ENCODE results near the gene AEN.
"Not testable (repeated sequence)": the region's sequence is repeated elsewhere in the genome, so short reads cannot be mapped to it uniquely, and the experiment has no call there.

The AEN gene

DNA sequence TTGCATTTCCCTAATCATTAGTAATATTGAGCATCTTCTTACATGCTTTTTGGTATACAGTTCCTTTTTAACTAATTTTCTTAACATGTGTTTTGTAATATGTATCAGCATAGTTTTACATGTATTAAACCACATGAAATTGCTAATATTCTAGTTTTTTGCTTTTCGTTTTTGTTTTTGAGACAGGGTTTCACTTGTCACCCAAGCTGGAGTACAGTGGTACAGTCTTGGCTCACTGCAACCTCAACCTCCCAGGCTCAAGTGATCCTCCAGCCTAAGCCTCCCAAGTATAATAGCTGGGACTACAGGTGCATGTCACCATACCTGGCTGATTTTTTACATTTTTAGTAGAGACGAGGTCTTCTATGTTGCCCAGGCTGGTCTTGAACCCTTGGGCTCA lies 13.3 kb downstream of the AEN start:
- DNase-seq: no peak

DNA sequence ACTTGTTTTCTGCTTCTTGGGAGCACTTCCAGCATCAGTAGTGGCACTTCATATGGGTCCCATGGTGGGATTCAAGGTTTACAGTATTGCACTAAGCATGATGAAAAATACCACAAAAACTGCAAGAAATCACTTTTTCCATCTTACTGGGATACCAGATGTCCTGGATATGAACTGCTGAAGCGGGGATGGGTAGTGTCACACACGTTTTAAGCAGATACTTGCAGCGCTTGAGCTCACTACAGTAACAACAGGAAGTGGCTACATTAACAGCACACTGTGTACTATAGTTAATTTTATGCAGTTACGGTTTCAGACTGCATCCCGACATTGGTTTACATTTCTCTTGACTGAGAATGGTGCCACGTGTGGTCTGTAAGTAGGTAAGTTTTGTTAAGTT lies 14.2 kb downstream of the AEN start:
- no peak for DNase-seq

DNA sequence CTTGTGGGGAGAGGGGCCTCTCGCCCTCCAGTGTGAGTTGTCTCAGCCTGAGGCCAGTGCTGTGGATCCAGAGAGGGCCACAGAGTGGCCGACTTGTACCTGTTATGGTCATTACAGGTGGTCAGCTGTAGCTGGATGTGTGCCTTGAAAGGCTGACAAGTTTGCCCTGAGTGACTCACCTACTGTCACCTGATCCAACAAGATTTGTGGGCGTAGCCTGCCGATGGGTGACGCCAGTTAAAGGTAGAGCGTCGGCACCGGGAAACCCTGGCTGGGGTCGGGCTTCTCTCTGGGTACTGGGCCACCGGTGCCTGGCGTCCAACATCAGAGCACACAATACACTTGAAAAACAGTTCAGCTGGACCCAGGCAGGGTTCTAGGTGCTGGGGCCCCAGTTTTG lies 14.9 kb downstream of the AEN start:
- DNase-seq: no peak

DNA sequence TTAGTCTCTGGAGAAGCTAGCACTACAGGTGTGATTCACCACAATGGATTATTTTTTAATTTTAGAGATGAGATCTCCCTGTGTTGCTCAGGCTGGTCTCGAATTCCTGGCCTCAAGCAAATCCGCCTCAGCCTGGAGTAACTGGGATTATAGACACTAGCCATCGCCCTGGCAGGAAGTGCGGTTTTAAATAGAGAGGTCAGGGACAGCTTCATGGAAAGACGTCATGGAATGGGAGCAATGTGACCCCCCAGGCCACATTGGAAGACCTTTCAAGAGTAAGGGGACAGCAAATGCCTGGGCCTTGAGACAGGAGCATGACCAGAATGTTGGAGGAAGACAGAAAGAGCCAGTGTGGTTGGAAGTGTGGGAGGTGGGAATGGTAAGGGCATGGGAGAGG lies 15.5 kb downstream of the AEN start:
- no peak for DNase-seq

DNA sequence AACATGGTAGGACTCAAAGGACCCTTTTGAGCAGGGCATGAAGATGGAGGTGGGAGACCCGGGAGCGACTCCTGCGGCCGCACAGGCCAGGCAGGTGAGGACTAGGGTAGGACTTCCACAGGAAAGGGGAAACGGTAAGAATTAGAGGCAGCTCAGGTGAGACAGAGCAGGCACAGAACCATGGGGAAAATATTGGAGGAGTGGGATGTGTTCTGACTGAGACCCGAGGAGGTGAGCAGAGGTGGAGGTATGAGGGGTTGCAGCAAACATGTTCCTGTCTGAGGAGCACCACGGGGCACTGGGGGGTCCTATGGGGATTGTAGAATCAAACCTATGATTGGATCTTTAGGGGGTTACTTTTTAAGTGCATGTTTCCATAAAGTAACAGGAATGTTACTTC lies 16.3 kb downstream of the AEN start:
- DNase-seq: no peak

DNA sequence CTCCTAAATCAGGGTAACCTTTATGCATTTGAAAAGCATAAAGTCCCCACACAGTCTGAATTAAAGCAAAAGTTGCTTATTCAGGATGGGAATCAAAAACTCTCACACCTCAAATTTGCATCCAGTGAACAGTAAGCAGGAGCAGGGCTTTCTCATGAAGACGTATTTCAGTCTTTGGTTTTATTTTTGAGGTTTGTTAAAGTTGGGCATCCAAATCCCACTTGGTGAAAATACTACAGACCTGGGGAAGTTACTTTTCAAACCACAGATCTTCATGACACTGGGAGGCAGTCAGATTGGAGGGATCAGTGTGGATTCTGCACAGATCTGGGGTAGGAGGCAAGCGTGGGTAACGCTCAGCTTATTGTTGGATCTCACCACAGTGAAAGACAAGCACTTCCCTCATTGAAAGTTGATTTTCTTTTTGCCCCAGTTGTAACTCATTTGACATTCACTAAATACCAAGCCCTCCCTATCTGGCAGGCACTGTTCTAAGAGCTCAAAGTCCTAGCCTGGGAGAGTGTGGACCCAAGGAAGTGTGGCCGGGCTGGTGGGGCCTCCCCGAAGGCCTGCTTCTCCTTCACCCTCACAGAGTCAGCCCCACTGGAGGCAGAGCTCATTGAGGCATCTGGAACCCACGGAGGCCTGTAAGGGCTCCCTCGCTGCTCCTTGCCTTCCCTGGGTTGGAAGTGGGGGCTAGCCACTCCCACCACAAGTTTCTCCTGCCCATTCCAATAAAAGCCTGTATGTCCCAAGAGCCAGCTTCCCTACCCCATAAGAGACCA lies 16.9 kb downstream of the AEN start:
- no peak for DNase-seq

- DNase-seq: peak; percentile 58
Observed at GRCh38 chr15:88638626-88639372, 17.7 kb downstream of the AEN start, which contains the start of gene ISG20. Gene ISG20, plus strand, starts transcription at chr15:88639016. Its CDS starts 351 bp downstream, at chr15:88639367.

GRCh38 chr15:88641959-88642452 lies 20.9 kb downstream of the AEN start:
- no peak for DNase-seq

- not testable (repeated sequence) for DNase-seq
Observed at GRCh38 chr15:88642514-88642913, 21.4 kb downstream of the AEN start.

- DNase-seq: no peak
Observed at GRCh38 chr15:88644741-88645140, 23.6 kb downstream of the AEN start.

DNA sequence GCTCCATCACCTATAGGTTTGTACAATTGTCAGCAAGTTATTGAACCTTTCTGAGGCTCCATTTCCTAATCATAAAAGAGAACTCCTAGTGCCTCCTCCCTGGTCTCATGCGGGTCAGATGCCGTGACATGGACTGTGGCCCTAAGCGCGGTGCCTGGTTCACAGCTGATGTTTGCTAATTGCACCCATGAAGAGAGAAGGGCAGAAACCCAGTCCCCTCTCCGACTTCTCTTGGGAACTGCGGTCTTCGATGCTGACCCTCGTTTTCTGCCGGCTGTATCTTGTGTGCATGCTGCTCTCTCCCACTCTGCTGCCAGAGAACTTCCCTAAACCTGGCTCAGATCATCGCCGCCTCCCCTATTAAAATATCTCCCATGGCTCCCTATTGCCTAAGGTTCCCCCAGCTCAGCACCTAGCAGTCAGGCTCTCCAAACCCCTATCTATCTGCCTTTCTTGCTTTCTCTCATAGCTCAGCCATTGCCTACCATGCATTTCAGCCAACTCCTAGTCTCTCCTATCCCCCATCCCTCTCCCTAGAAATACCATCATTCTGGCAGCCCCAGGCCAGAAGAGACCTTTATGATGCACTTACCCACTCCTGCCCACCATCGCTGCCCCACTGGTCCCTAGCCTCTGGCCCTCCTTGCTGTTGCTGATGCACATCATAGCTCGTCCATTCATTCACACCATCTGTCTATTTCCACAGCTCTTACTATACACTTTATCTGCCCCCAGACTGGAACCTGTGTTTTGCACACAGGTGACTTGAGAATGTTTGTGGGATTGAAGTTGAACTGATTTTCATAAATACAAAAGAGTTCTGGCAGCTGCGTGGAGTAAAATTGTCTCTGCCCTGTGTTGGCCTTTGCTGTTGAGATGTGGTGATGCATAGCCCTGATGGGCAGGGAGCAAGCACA lies 24.3 kb downstream of the AEN start:
- DNase-seq: no peak

DNA sequence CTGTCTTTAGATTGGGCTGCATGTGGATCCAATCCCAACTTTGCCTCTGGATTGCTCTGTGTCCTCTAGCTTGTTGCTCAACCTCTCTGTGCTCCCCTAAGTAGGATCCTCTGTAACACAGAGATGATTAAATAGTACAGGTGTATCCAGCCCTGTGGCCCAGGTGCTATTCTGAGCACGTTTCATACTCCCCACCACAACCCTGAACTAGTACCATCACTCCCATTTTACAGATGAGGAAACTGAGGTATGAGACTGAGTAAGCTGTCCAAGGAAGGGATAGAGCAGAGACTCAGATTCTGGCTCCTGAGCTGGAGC lies 24.9 kb downstream of the AEN start:
- no peak for DNase-seq

- DNase-seq: no peak
Observed at GRCh38 chr15:88646951-88647350, 25.8 kb downstream of the AEN start.

- peak; percentile 7 for DNase-seq
Observed at GRCh38 chr15:88647351-88648105, 26.4 kb downstream of the AEN start.

DNA sequence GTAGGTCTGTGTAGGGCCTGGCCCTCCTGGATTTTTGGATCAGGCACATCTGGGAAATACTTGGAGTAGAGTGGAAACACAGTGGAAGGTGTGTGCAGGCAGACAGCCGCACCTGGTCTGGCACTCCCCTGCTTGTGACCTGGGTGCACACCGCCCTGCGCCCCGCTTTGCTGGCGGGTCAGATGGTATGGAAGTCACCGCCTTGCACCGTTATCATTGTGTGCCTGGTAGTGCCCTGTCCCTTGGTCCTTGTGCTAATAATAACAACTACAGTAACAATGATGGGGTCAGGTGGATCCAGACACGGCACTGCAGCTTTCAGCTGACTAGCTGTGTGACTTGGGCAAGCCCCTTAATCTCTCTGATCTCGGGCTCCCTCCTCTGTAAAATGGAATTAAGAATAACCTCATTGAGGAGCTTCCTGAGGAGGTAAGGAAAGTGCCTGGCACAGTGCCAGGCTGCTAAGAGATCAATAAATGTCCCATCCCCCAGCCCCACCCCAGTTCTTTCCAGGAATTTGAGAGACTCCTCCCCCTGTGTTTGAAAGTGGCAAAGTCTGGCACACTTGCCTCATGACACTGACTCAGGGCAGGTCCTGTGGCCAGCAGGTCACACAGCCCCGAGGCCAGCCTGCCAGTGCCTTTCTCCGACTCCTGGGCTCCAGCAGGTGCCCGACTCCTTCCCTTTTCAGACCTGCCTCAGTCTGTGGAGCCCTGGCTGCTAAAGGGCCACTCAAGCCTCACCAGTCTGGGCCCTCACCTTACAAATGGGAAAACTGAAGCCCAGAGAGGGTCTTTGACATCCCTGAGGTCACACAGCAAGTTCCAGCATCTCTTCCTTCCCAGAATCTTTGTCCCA lies 27.4 kb downstream of the AEN start:
- no peak for DNase-seq

- DNase-seq: no peak
Observed at GRCh38 chr15:88649286-88649733, 28.2 kb downstream of the AEN start.

GRCh38 chr15:88649753-88650551 lies 28.8 kb downstream of the AEN start:
- no peak for DNase-seq

DNA sequence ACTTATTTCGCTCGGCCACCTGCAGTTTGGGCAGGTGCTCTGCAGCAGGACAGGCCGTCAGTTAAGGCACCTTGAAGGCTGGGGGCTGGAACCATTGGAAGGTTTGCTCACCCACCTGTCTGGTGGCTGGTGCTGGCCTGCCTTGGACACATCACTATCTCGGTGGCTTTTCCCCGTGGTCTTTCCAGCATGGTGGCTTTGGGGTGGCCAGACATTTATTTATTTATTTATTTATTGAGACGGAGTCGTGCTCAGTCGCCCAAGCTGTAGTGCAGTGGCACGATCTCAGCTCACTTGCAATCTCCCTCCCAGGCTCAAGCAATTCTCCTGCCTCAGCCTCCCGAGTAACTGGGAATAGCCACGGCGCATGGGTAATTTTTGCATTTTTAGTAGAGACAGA lies 29.4 kb downstream of the AEN start:
- DNase-seq: no peak

DNA sequence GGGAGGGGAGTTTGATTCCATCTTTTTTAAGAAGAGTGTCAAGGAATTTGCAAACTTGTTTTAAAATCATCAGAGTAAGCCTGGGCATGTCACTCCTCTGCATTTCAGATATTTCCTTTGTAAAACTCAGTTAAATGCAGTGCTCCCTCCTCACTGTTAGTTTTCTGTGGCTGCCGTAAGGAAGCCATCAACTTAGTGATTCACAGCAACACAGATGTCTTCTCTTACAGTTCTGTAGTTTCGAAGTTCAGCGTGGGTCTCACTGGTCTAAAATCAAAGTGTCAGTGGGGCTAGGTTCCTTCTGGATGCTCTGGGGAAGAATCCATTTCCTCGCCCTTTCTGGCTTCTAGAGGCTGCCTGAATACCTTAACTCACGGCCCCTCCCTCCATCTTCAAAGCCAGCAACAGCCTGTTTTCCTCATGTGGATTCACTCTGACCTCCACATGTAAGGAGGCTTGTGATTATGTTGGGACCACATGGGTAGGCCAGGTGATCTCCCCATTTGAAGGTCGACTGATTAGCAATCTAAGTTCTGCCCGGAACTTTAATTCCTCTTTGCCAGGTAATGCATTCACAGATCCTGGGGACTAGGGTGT lies 30.1 kb downstream of the AEN start:
- no peak for DNase-seq

DNA sequence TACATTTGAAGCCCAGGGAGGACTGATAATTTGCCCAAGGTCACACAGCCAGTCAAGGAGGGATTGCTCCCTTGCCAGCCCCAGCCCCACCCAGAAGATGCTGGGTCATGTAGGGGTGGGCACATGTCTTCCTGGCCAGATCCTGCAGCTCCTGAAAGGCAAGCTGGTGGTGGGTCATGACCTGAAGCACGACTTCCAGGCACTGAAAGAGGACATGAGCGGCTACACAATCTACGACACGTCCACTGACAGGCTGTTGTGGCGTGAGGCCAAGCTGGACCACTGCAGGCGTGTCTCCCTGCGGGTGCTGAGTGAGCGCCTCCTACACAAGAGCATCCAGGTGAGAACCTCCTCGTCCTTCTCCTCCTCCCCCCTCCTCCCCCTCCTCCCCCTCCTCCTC lies 30.8 kb downstream of the AEN start:
- DNase-seq: no peak
